ENCODE measurements around the gene DACH1. TPM values are rescaled to one million over a fixed set of nuclear protein-coding genes. Genes with fewer than 3 reads are reported as not detected.

DACH1 gene
- total RNA-seq, 1 experiment from 2014 or later: 0.14 TPM

DNA sequence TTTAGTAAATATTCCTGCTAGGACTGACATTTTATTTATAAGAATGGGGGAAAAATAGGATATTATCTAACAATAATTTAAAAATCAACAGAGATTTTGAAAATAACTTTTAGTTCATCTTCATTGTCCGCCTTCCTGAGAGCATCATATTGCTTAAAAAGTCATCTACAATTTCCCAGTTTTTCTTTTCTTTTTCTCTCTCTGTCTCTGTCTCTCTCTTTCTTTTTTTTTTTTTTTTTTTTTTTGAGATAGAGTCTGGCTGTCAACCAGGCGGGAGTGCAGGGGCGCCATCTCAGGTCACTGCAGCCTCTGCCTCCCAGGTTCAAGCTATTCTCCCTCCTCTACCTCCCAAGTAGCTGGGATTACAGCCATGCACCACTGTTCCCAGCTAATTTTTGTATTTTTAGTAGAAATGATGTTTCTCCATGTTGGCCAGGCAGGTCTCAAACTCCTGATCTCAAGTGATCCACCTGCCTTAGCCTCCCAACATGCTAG, 276.3 kb downstream of the DACH1 start:
- CTCF ChIA-PET: no interaction called here
- BruUV-seq (replicated peaks): no TSS peak
- no peaks in the 10 kb centered on the region for H3K4me1 Mint-ChIP-seq (ENCODE audit: low read depth, unreplicated experiment)
- DNase-seq: no peak
- intact Hi-C loops (cut with micrococcal nuclease; ENCODE audit: unreplicated experiment): no loop called here
- TF ChIP-seq, protein P1, sequence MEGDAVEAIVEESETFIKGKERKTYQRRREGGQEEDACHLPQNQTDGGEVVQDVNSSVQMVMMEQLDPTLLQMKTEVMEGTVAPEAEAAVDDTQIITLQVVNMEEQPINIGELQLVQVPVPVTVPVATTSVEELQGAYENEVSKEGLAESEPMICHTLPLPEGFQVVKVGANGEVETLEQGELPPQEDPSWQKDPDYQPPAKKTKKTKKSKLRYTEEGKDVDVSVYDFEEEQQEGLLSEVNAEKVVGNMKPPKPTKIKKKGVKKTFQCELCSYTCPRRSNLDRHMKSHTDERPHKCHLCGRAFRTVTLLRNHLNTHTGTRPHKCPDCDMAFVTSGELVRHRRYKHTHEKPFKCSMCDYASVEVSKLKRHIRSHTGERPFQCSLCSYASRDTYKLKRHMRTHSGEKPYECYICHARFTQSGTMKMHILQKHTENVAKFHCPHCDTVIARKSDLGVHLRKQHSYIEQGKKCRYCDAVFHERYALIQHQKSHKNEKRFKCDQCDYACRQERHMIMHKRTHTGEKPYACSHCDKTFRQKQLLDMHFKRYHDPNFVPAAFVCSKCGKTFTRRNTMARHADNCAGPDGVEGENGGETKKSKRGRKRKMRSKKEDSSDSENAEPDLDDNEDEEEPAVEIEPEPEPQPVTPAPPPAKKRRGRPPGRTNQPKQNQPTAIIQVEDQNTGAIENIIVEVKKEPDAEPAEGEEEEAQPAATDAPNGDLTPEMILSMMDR (IDR thresholded peaks at IDR 0.05; ENCODE audit: unreplicated experiment): no peak
- no peaks in the 10 kb centered on the region for H3K9me3 Mint-ChIP-seq (ENCODE audit: low read depth, unreplicated experiment)
- no peak overlapping the region for H3K4me3 Mint-ChIP-seq (ENCODE audit: low read depth, unreplicated experiment)
- H3K27ac Mint-ChIP-seq (ENCODE audit: unreplicated experiment): no peak overlapping the region
- H3K36me3 Mint-ChIP-seq (ENCODE audit: insufficient read depth, unreplicated experiment): no peaks in the 10 kb centered on the region
- H3K27me3 Mint-ChIP-seq (ENCODE audit: unreplicated experiment): no peaks in the 10 kb centered on the region

- BruUV-seq (replicated peaks): no TSS peak
- CTCF ChIA-PET: no interaction called here
- no peak overlapping the region for H3K27ac Mint-ChIP-seq (ENCODE audit: unreplicated experiment)
- TF ChIP-seq, protein P1 (IDR thresholded peaks at IDR 0.05; ENCODE audit: unreplicated experiment): no peak
- no peaks in the 10 kb centered on the region for H3K27me3 Mint-ChIP-seq (ENCODE audit: unreplicated experiment)
- no peak for DNase-seq
- intact Hi-C loops (cut with micrococcal nuclease; ENCODE audit: unreplicated experiment): no loop called here
- no peaks in the 10 kb centered on the region for H3K4me1 Mint-ChIP-seq (ENCODE audit: low read depth, unreplicated experiment)
- H3K36me3 Mint-ChIP-seq (ENCODE audit: insufficient read depth, unreplicated experiment): no peaks in the 10 kb centered on the region
- H3K4me3 Mint-ChIP-seq (ENCODE audit: low read depth, unreplicated experiment): no peak overlapping the region
- H3K9me3 Mint-ChIP-seq (ENCODE audit: low read depth, unreplicated experiment): no peaks in the 10 kb centered on the region
Observed at GRCh38 chr13:71589032-71589431, 278.0 kb downstream of the DACH1 start.

- Mint-ChIP-seq H3K4me3 (ENCODE audit: low read depth, unreplicated experiment) (no peak overlapping the region), H3K27me3 (ENCODE audit: unreplicated experiment) (no peaks in the 10 kb centered on the region), H3K4me1 (ENCODE audit: low read depth, unreplicated experiment) (no peaks in the 10 kb centered on the region), H3K27ac (ENCODE audit: unreplicated experiment) (no peak overlapping the region), H3K9me3 (ENCODE audit: low read depth, unreplicated experiment) (no peaks in the 10 kb centered on the region), H3K36me3 (ENCODE audit: insufficient read depth, unreplicated experiment) (no peaks in the 10 kb centered on the region)
- TF ChIP-seq, protein P1 (IDR thresholded peaks at IDR 0.05; ENCODE audit: unreplicated experiment): no peak
- CTCF ChIA-PET: interaction anchor here (0.5 kb wide), 1 partner anchor 487 kb away, joined by 3 read pairs; no protein-coding TSS in a partner anchor
- intact Hi-C loops (cut with micrococcal nuclease; ENCODE audit: unreplicated experiment): no loop called here
- BruUV-seq (replicated peaks): no TSS peak
- DNase-seq: no peak
Observed at GRCh38 chr13:71587817-71588216, 279.2 kb downstream of the DACH1 start.

DNA sequence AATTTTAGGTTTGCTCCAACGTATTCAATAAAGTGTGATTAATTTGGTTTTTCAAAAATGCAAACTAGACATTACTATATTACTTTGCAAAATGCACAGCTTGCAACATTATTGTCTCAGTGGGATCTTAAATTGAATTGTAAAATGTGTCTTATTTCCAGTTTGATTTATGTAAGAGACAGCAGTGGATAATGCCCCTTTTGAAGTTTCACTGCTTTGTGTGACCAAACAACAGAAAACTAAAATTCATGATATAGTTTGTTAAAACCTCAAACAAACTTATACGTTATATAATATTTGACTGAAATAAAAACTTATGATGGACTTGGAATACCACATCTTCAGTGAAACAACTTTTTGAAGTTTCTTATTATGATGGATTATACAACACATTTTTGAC, 279.8 kb downstream of the DACH1 start:
- intact Hi-C loops (cut with micrococcal nuclease; ENCODE audit: unreplicated experiment): no loop called here

More for the DNA sequence above, 279.8 kb downstream of the DACH1 start:
- H3K27ac Mint-ChIP-seq (ENCODE audit: unreplicated experiment): no peak overlapping the region
- no peaks in the 10 kb centered on the region for H3K4me1 Mint-ChIP-seq (ENCODE audit: low read depth, unreplicated experiment)
- H3K36me3 Mint-ChIP-seq (ENCODE audit: insufficient read depth, unreplicated experiment): no peaks in the 10 kb centered on the region
- no TSS peak for BruUV-seq (replicated peaks)
- CTCF ChIA-PET: no interaction called here
- DNase-seq: no peak
- no peaks in the 10 kb centered on the region for H3K9me3 Mint-ChIP-seq (ENCODE audit: low read depth, unreplicated experiment)
- TF ChIP-seq, protein P1 (IDR thresholded peaks at IDR 0.05; ENCODE audit: unreplicated experiment): no peak
- H3K4me3 Mint-ChIP-seq (ENCODE audit: low read depth, unreplicated experiment): no peak overlapping the region
- H3K27me3 Mint-ChIP-seq (ENCODE audit: unreplicated experiment): no peaks in the 10 kb centered on the region

Measured in Calu3 (cell line).